GM12873 (cell line): ENCODE measurements around the gene MACROD2.

Experiments used
- TF ChIP-seq, protein P1 (sequence below): IDR thresholded peaks from 2 replicates; pipeline ENCODE4 v1.5.1; 2012; ENCODE audit warnings: low read depth, mild to moderate bottlenecking, moderate library complexity, low read length, control low read depth; ENCODE audit not compliant: insufficient read depth; ENCODE audit errors: missing control alignments

The MACROD2 gene

DNA sequence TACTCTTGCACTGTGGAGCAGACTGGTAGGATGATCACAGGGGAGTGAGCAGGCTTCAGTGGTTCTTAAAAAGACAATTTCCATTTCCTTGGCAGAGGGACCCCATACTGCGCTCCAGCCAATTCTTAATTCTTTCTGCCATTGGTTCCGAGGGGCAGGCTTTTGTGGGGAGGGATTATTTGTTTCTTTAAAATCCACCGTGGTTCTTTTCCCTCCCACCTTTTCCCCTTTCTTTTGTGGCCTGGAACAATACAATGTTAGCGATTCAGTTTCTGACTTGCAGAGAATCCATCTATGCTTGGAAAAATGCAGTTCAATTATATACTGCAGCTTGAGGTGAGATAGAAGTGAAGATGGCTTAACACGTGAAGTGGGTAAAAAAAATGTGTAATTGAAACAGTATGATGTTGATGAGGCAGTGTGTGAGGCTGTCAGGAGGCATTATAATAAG is 721.1 kb downstream of the MACROD2 start:
- TF ChIP-seq, protein P1, sequence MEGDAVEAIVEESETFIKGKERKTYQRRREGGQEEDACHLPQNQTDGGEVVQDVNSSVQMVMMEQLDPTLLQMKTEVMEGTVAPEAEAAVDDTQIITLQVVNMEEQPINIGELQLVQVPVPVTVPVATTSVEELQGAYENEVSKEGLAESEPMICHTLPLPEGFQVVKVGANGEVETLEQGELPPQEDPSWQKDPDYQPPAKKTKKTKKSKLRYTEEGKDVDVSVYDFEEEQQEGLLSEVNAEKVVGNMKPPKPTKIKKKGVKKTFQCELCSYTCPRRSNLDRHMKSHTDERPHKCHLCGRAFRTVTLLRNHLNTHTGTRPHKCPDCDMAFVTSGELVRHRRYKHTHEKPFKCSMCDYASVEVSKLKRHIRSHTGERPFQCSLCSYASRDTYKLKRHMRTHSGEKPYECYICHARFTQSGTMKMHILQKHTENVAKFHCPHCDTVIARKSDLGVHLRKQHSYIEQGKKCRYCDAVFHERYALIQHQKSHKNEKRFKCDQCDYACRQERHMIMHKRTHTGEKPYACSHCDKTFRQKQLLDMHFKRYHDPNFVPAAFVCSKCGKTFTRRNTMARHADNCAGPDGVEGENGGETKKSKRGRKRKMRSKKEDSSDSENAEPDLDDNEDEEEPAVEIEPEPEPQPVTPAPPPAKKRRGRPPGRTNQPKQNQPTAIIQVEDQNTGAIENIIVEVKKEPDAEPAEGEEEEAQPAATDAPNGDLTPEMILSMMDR = no peak

DNA sequence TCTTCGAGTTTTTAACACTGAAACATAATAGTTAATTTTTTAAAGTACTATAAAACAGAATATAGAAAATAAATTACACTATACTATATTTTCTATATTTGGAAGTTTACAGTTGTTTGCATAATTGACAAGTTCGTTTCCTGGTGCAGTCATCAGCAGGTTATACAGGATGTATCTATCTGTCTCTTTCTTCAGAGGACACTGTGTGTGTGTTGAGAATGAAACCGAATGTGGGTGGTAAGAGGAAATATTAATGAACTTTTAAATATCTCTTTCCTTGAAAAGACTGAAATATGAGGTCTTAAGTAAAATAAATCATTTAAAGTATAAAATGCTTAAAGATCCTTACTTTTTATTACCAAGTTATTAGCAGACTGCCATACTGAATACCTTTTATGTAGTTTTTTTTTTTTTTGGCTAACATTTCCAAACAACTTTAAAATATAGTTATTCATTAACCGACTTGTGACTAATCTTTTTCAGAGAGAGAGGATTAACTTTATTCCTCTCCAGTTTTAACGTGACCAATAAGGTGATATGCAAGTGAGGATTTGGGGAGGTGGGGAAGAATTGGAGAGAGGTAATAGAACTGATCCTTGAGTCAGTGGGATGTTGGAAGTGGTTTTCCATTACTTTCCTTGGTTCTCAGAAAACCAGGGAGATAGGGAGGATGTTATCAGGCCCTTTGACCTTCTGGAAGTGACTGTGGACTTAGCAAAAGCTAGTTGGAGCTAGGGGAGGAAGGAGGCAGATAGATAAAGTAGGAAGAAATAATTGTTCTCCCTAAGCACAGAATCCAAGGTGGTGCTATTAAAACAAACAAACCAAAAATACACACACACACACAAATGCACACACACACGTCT is 722.1 kb downstream of the MACROD2 start:
- TF ChIP-seq, protein P1 = no peak

DNA sequence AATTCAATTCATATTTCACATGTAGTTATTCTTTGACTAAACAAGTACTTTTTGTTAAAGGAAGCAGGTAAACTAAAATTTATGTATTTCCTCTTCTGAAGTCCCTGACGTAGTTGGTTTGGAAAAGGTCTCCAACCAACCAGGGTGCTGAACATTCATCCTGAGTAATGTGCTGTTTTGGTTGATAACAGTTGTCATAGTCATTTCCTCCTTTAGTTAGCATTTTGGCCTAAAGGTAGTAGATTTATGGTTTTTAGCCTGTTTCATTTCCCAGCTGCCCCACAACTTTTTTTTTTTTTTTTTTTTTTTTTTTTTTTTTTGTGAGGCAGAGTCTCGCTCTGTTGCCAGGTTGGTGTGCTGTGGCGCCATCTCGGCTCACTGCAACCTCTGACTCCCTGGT is 724.9 kb downstream of the MACROD2 start:
- TF ChIP-seq, protein P1 = no peak

DNA sequence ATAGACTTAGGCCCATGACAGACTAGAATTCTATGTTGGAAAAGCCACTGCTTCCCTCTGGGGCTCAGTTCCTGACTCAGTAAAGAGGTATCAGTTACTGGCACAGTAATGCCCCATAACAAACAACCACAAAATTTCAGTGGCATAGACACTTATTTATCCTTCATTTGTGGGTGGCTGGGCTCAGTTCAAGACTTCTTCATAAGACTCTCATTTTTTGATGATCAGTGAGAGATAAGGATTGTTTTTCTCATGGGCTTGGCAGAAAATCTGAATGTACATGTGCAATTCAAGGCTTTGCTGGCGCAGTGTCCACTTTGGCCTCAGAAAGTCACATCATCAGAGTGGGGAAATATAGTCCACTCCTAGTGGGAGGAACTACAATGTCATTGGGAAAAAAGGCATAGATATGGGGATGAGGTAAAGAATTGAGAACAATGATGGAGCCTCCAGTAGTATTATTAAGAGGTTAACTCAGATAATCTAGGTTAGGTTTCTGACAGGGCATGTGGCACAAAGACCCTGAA is 726.7 kb downstream of the MACROD2 start:
- TF ChIP-seq, protein P1 = no peak

DNA sequence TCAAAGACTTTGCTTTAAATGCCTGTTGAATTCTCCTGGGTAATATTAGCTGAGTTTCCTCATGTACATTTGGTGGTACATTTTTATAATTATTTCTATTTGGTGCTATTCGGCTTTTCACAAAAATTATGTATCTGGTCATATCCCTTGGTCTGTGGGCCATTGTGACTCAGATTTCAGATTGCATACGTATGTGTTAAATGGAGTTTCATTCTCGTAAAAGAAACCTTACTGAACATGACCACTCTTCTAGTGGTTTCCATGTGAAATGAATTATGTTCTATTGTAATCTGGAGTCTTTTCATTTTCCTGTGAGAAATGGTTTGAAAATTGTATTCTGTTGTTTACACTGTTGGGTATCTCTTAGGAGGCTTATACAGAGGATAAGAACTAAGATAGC is 728.3 kb downstream of the MACROD2 start:
- TF ChIP-seq, protein P1 = no peak

DNA sequence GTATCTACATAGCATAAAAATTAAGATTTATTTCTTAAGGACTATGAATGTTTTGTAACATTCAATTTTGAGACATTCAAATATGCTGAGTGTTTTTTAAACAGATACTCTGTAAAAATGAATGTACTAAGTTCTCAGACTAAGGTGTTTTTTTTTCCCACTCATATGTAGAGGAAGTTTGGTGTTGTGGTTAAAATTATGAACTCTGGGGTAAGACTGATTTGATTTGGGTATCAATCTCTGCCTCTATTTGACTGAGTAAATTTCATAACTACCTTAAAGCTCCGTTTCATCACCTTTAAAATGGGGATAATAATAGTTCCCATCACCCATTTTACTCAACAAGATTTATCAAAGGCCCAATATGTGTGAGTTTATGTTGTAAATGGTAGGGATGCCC is 728.7 kb downstream of the MACROD2 start:
- TF ChIP-seq, protein P1 = no peak

DNA sequence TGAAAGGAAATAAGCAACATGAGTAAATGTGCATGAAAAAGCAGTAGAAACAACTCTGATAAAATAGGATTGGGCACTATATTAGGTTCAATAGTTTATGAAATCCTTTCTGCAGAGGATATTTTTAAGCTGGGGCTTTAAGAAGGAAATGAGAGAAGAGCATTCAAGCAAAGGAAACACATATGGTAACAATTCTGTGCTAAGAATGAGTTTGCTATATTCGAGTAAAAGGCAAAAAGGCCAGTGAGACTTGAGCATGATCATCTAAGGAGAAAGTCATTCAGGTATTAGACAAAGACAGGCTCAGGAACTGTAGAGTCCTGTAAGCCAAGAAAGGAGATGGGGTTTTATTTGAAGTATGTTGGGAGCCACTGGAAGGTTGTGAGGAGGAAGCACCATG is 729.2 kb downstream of the MACROD2 start:
- TF ChIP-seq, protein P1 = no peak
